ENCODE results near the gene CMSS1.
"Not testable (repeated sequence)": the region's sequence is repeated elsewhere in the genome, so short reads cannot be mapped to it uniquely, and the experiment has no call there.

The CMSS1 gene

GRCh38 chr3:99833617-99834205 is 16.0 kb downstream of the CMSS1 start:
- no peak for TF ChIP-seq CTCF (IDR thresholded peaks at IDR 0.05; ENCODE audit: borderline replicate concordance, insufficient read depth, low read depth, low read length)
- H3K4me3 ChIP-seq (ENCODE audit: low read depth, low read length) = no peak overlapping the region

GRCh38 chr3:99834211-99834957 is 16.7 kb downstream of the CMSS1 start:
- no peak for TF ChIP-seq CTCF (IDR thresholded peaks at IDR 0.05; ENCODE audit: borderline replicate concordance, insufficient read depth, low read depth, low read length)
- no peak overlapping the region for H3K4me3 ChIP-seq (ENCODE audit: low read depth, low read length)

GRCh38 chr3:99836681-99837080 is 19.0 kb downstream of the CMSS1 start:
- no peak for TF ChIP-seq CTCF (IDR thresholded peaks at IDR 0.05; ENCODE audit: borderline replicate concordance, insufficient read depth, low read depth, low read length)
- no peak overlapping the region for H3K4me3 ChIP-seq (ENCODE audit: low read depth, low read length)

- H3K4me3 ChIP-seq (ENCODE audit: low read depth, low read length) = no peak overlapping the region
- TF ChIP-seq CTCF (IDR thresholded peaks at IDR 0.05; ENCODE audit: borderline replicate concordance, insufficient read depth, low read depth, low read length) = no peak
Observed at GRCh38 chr3:99837715-99838114, 20.1 kb downstream of the CMSS1 start.

GRCh38 chr3:99838755-99839154 is 21.1 kb downstream of the CMSS1 start:
- TF ChIP-seq CTCF (IDR thresholded peaks at IDR 0.05; ENCODE audit: borderline replicate concordance, insufficient read depth, low read depth, low read length) = no peak
- H3K4me3 ChIP-seq (ENCODE audit: low read depth, low read length) = no peak overlapping the region

GRCh38 chr3:99839613-99840012 is 22.0 kb downstream of the CMSS1 start:
- no peak overlapping the region for H3K4me3 ChIP-seq (ENCODE audit: low read depth, low read length)
- no peak for TF ChIP-seq CTCF (IDR thresholded peaks at IDR 0.05; ENCODE audit: borderline replicate concordance, insufficient read depth, low read depth, low read length)

GRCh38 chr3:99841949-99842348 is 24.3 kb downstream of the CMSS1 start:
- H3K4me3 ChIP-seq (ENCODE audit: low read depth, low read length) = not testable (repeated sequence)
